DMS153 (cell line): Measurements from ENCODE around the gene RARRES1.

Experiments
- DNase-seq: peaks from one replicate; lab custom pipeline; 2025; lab: John Stamatoyannopoulos, UW

RARRES1 gene

DNA sequence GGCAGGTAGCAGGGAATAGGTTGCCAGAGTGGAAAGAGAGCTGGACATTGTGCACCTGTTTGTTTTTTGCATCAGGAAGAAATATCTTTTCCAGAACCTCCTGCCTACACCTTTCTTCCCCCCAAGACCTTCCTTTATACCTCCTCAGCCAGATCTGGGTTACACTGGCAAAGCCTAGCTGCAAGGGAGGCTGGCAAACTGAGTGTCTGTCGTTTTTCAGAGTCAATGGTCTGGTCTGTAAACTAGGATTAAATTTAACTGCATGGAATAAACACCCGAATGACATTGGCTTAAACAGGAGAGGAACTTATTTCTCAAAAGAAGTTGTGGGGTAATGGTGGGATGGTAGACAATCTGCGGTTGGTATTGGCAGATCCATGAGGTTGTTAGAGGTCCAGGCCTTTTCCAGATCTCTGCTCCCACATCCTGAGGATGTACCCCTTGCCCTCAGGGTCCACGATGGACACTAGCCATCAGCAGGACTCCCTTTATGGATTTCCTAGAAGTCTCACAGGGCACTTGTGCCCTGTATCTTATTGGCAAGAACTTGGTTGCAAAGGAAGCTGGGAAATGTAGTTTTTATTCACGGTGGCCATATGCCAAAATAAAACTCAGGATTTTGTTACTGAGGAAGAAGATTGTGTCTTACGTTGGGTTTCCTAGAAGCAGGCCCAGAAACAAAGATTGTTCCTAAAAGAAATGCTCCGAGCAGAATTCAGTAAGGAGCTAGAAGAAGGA lies 3.2 kb upstream of the RARRES1 start:
- no peak for DNase-seq

DNA sequence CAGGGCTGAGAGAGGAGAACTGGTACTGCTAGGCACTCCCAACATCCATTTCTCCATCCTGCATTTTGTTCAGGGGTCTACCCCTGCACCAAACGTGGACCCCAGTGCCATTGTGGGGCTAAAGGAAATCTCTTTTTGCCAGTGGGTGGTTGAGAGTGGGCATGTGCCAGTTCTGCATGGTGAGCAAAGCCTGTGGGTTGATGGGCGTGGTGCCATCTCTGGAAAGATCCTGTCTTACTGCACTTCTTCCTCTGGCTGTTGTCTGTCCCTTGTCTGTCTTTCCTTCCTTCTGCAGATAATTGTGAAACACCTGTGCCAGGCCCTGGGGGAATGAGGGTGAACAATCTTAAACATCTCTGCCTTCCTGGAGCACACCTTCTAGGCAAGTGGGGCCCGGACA lies 1.4 kb upstream of the RARRES1 start:
- DNase-seq: no peak

DNA sequence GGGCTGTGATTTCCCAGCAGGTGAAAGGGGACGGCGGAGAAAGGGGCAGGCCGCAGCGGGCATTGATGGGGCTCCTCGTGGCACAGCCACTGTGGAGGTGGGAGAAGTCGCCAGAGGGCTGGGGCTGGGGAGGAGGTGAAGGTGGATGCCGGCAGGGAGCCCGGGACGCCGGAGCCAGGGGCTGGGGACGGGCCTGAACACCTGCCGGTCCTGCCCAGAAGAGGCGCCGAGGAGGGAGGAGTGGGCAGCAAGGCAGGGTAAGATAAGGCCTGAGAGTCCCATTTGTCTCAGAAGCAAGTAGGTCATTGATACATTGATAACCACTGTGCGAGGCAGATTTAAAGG lies 571 bp upstream of the RARRES1 start:
- DNase-seq: no peak

DNA sequence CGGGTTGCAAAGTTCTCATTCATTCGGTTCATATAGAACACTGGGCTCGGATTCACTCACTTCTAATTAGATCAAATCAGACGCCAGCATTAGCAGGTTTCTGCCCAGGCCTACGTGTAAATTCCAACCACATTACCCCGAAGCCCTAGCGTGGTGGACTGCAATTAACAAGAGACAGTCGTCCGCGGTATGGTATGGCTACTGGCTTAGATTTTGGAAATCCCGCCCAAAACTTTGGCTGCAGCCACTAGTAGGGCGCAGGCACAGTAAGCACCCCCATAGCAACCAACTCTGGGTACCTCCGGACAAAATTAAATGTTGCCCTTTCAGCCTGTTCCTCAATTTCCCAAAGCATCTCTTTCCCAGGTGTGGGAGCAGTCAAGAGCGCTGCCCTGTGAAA lies 771 bp downstream of the RARRES1 start:
- DNase-seq: no peak

DNA sequence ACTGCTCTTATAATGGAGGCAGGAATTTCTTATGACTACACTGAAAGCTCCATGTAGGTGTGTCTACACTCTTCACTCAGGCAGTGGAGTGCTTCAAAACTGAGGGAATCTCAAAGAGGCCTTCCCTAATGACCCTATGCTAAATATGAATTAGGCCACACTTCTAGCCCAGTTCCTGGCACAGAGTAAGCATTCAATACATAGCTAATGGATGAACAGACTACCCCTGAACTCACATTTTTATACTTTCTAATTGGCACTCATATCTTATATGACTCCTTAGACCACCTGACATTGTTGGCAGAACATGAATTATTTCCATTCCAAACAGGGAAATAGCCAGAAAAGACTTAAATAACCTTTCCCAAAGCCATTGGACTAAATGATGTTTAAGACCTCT lies 3.4 kb downstream of the RARRES1 start:
- DNase-seq: no peak

DNA sequence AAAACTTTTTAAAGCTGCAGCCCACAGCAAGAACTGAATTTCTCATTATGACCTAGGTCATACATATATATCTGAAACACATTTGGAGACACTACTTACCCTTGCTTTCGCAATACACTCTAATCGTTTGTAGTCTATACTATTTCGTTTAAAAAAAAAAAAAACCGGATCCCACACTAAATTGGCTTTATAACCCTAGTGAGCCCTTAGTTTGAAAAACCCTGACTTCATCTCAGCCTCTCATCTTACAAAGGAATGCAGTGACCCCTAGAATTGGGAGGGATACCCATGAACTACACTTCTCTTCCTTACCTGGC lies 4.2 kb downstream of the RARRES1 start:
- no peak for DNase-seq

DNA sequence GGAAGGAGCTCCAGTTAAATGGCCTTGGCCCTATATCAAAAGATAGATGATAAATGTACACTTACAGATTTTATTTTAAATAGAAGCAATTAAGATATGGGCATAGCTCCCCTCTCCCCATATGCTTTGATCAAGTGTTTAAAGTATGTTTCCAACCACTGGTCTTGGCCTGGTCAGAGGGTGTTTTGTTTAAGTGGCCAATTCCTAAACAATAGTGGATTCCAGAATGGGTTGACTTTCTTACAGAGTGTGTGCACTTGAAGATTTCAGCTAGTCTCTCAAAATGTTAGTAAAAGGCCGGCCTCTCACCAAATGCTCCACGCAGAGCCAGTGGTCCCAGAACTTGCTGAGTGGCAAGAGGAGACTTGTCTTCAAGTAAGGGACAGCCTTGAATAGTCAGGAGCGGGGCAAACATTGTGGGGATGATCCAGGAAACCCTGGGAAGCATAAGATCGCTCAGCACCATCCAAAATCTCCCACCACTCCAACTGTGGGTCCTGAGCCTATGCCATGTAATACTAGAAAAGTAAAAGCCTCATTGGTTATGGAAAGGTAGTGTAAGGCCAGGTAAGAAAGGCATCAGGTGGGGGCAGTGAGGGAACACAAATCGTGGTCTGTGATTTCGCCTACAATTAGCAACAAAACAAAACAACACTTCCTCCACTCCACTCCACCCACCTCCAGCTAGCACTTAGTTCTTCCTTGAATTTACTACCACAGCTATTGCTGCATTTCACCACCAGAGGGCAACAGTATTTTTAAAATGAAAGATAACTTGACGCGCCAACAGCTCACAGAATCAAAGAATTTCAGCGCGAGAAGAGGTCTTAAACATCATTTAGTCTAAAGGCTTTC lies 4.8 kb downstream of the RARRES1 start:
- DNase-seq: peak; percentile 34

DNA sequence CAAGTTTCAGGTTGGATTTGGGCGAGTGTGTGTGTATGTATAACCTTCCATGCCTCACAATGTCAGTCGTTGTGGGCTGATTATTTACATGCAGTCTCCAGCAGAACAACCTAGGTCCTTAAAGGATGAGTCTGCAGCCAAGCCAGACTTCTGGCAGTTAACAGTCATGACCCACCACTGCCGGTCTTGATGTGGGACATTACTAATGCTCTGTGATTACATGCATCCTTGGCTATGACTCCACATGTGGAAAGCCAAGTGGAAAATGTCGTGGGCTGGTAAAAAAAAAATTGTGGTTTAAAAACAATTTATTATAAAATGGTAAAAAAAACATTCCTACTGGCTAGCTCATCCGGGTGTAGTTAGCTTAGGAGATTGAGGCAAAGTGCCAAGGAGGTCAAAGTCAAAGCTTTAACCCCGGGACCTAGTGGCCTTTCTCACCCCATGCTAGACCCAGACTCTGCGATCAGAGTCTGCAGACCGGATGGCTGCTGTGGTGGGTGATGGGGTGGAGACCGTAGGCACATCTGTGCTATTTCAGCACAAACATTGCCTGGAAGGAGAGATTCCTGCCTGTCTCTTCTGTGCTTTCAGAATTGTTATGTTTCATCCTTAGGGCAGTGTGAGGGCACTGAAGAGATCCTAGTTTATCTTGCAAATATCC lies 6.8 kb downstream of the RARRES1 start:
- no peak for DNase-seq

DNA sequence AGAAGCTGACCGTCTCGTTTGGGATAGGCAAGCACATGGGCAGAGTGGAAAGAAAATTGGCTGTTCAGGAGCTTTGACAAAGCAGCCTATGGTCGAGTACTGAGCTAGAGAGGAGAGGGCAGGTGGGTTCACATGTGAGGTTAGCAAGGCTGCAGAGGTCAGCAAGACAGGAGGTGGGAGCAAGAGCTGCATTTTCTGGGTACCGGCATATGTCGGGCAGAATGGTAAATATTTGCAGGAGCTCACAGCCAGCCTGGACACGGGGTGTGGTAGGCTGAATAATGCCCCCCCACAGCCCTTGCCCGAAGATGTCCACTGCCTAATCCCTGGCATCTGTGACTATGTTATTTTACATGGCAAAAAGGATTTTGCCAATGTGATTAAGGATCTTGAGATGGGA lies 8.3 kb downstream of the RARRES1 start:
- DNase-seq: no peak

DNA sequence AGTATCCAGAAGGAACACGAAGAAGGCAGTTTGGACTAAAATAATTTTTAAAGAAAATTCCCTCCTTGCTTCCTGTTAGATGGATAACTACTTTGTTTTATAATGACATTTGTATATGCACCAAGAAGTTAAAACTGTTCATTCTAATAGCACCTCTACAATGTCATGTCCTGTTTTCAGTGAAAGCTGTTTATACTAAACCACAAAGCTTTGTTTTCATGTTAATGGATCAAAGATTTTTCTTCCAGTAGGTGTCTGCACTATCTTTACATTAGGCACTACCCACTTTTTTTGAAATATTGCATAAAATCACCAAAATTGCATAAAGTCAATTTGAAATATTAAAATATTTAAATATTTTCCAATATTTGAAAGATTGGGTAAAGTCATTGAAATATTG lies 10.1 kb downstream of the RARRES1 start:
- DNase-seq: no peak

DNA sequence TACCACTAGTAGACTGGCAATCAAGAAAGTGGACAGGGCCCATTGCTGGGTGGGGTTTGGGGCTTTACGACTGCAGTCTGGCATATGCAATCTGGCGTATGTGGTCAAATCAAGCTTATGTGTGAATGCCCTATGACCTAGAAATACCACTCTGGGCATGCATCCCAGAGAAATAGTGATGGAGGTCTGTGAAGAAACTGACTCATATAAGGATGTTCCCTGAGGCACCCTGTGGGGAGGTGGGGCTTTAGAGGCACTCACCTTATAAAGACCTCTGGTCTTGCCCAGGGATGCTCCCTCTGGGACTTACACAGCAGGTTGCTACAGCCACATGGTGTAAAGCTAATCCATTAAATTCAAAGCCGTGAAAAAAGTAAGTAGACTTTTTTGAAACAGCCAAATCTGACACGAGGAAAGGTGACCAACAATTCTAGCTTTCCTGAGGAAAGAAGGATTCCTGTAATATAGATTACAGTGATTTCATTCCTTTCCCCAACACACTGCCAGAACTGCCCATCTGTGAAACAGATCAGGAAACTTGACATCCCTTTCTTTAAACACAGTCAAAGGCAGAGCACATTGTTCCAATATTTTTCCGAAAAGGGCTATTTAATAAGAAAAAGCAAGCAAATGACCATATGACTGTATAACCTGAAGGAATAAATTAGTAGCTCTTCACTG lies 13.6 kb downstream of the RARRES1 start:
- DNase-seq: no peak

DNA sequence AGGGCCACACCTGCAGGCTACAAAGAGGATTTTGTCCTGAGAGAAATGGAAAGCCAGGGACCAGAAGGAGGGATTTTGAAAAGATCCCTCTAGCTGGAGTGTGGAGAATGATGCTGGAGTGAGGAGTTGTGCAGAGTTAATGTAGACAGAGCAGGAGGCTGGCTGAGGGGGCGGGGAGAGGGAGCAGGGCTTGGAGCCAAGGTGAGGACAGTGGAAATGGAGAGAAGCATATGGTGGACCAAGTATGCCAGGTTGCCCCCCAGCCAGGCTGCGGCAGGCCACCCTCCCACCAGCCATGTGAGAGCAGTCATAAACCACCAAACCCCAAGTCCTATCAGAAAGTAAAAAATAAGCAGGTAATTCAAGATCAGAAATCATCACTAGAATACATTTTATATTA lies 14.7 kb downstream of the RARRES1 start:
- no peak for DNase-seq

DNA sequence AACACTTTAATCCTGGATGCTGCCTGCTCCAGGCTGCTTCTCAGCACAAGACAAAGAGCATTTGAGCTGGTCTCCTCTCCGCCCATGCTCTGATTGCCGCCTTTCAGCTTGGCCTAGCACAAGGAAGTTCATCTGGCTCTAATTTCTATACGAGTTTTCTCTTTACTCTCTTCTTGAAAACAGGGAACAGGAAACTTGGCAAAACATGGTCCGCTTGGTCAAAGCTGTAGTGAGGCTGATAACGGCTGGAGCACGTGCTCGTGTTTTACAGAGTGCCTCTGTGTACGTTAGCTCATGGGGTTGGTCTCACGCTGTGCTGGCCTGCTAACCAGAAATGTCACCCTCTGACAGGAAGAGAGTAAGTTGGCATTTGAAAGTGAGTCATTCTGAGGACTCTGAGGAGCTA lies 19.2 kb downstream of the RARRES1 start:
- no peak for DNase-seq

DNA sequence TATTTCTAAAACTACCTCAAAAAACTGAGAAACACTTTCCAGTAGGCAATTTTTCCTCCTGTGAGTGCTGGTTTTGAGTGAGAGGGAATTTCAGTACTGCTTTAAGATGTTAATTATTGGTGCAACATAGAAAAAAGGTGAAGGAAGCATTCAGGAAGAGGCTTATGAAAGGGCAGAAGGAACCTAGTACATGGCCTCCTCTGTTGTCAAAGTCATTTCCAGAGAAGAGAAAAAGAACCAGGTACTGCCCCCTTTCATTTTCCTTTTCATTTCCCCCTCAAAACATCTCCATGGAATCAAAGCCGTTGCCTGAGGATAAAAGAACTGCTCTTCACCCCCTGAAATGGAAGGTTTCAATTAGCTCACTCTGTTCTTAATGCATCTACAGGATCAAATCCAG lies 19.8 kb downstream of the RARRES1 start:
- no peak for DNase-seq

DNA sequence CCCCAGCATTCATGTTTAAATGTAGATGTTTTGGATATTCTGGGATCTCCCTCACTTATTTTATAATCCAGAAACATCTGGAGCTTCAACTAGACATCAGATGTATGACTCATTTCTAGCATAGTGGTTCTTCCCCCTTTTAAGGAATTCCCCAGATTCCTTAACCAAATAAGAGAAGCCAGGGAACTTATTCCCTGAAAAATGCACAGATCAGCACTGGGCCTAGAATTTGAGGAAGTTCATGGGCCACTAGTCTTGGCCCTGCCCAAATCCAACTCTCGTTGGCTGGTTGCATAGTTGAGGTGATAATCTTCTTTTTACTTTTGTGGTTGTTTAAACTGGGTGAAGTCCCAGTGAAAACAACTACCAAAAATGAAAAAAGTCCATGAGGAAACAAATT lies 20.4 kb downstream of the RARRES1 start:
- no peak for DNase-seq

DNA sequence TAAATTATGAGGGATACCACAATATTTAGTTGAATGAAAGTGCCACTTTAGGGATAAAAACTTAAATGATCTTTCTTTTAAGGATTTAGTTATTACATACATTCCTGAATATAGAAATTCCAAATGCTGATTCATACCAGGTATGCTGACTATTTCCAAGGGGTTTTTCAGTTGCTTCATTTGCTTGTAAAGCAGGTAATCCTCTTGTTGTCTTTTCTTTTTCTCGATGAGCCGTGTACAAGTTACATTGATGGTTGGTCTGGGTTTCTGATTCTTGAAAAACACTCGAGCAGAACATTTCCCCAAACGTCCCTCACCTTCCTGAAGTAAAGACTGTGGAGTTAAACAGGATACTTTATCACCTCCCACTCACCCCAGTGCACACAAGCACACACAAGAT lies 21.7 kb downstream of the RARRES1 start:
- no peak for DNase-seq

DNA sequence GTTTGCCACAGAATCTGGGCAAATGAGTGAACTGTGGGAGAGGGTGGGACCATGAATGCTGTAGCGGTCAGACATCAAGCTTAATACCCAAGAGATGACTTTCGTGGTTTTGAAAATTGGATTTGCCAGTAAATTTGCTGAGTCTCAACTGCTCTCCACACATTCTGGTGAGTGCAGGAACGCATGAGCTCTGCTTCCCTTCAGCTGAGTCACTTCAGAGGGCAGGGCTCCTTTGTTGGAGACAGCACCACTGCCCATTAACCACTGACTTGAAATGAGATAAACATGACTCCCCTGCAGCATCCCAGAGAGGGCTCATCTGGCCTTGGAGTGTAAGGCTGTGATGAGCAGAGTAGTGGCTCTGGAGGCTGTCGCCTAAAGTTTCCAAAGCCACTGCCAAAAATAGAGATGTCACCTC lies 22.6 kb downstream of the RARRES1 start:
- DNase-seq: no peak

DNA sequence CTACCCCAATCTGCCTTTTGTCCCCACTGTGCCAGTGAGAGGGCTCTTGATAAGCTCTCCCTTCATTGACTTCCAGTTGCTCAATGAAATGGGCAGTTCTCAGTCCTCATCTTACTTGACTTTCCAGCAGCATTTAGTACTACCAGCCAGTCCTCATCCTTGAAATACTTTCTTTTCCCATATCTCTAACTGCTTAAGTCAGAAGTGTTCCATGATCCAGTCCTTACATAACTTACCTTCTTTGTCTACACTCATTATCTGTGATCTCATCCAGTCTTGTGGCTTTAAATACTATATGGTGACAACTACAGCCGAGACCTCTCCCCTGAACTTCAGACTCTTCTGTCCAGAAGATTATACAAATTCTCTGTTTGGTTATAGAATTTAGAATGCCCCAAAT lies 28.7 kb downstream of the RARRES1 start:
- DNase-seq: no peak

DNA sequence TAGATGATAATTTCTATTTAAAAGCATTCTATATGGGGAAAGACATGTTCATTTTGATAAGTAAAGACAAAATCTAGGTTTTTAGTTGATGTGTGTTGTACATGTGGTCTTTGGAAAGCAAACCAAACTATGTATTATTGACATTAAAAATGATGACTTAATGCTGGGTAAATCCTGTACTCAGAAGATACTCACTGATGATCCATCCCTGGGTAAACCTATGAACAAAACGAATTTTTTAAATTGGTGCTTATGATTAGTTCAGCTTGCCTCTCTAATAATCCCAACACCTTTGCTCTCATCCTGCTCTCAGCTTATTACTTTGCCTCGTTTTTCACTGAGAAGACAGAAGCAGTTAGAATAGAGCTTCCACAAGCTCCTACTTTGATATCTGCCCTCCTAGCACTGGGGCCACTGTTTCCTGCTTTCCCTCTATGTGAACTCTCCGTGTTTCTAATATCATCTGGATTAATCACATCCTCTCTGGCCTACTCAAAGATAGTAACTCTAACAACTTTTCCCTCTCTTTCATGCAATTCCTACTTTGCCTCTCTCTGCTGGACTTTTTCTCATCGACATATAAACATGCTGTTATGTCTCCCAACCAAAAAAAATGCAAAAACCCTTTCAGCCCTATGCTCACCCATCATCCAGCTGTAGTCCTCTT lies 29.3 kb downstream of the RARRES1 start:
- DNase-seq: no peak

DNA sequence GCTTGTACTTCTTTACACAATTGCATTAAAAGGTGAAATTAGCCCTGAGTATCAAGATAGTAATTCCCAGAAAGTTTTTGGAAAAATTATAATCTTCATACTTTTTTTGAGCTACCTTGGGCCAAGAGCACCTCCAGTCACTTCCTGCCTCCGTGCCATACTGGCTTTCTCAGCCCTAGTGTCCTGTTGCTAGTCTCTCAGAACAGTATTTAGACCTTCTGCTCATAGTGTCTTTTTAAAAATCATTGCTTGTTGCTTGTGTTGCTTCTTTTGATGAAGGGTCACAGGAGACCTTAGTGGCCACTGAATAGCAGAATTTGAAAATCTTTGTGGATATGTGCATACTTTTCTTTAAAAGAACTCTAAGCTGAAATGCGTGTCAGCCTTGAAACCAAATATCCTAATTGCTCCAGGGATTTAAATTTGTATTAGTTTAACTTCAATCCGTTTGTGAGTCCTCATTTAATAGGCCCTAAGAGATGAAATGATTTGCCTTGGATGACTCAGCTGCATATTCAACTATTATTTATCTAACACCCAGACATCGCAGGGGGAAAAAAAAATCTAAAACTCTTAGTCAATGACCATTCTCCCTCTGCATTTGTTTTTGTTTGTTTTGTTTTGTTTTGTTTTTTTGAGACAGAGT lies 30.7 kb downstream of the RARRES1 start:
- DNase-seq: no peak

DNA sequence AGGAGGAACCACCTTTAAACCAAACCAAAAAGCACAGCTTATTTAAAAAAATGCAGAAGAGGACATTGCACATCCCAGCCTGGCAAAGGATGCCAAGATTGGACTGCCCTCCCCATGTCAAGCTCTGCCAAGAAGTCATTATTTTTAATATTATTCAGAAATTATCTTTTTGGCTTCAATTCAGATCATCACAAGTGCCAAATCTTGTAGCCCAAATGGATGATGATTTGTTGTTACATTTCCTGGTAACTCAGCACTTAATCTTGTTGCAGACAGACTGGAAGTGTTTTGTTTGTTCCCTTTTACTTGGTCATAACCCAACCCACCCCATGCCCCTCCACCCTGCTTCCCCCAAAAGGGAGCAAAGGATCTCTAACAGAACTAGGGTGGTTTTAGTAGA lies 31.7 kb downstream of the RARRES1 start:
- DNase-seq: no peak

DNA sequence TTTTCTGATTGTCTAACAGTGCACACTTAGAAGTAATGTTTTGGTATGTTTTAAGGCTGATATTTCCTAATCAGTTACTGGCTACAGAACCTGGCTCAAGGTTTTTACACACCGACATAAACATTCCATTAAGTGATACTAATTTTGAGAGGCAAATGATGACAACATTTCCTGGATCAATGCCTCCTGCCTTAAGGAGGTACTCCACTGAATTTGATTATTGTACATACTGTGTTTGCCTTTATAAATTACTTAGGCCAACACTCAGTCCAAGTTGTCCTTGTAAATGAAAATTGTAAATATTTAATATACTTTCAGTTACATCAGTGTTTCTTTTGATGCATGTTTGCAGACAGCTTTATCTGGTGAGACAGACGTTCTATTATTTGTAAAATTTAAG lies 35.6 kb downstream of the RARRES1 start:
- DNase-seq: no peak
